Panc1 (cell line): Measurements from ENCODE around the gene TMCO4. TPM values are rescaled to one million over a fixed set of nuclear protein-coding genes. Genes with fewer than 3 reads are reported as not detected.

ENCODE experiments used
- ATAC-seq: fragments of 200-7000 bp; cut with Tn5 transposase; 2 replicates; pipeline ENCODE4 v1.9.1; 2020; ENCODE audit warnings: mild to moderate bottlenecking, moderate library complexity
- BruUV-seq: library from RNA; stranded (reverse); fragments of 400-500 nt; replicated peaks from 2 replicates; lab custom pipeline; 2021; lab: Mats Ljungman, UMichigan
- CTCF ChIA-PET: fragments of 300-600 bp; sonication (Branson Sonifier 250); formaldehyde crosslinking; loops from one replicate; lab custom pipeline; 2022; ENCODE audit warnings: antibody characterized with exemption; lab: Charles Lee
- POLR2A ChIA-PET: fragments of 300-600 bp; sonication (Branson Sonifier 250); formaldehyde crosslinking; loops from one replicate; lab custom pipeline; 2022; ENCODE audit warnings: antibody characterized with exemption; lab: Charles Lee
- DNase-seq: peaks from one replicate; pipeline ENCODE4 v3.0.0-alpha.2; 2010; ENCODE audit warnings: low read depth, low spot score
- H3K27ac ChIP-seq: 2 replicates; pipeline ENCODE4 v1.5.1; 2011; ENCODE audit warnings: mild to moderate bottlenecking, low read length, inconsistent platforms
- H3K27me3 ChIP-seq: fragments of 200-500 bp; sonication (Bioruptor generic); 2 replicates; pipeline ENCODE4 v1.6.0; 2014; ENCODE audit warnings: low read length, inconsistent platforms; ENCODE audit not compliant: control insufficient read depth, insufficient read depth
- H3K36me3 ChIP-seq: fragments of 200-500 bp; sonication (Bioruptor generic); 2 replicates; pipeline ENCODE4 v1.5.1; 2014; ENCODE audit warnings: inconsistent platforms, mild to moderate bottlenecking, low read length, moderate library complexity; ENCODE audit not compliant: control insufficient read depth, insufficient read depth
- H3K4me1 ChIP-seq: 2 replicates; pipeline ENCODE4 v1.5.1; 2011; ENCODE audit warnings: inconsistent platforms, mild to moderate bottlenecking, low read length, moderate library complexity; ENCODE audit not compliant: control insufficient read depth, insufficient read depth
- H3K4me3 ChIP-seq, 2 experiments: 2 replicates each; pipeline ENCODE4 v1.5.1; 2011 to 2012; ENCODE audit warnings: low read depth in 2 of 2, low read length in 2 of 2, mild to moderate bottlenecking in 2 of 2, inconsistent platforms in 1 of 2, moderate library complexity in 1 of 2
- H3K9me3 ChIP-seq: fragments of 200-500 bp; sonication (Bioruptor generic); 2 replicates; pipeline ENCODE4 v1.5.1; 2014; ENCODE audit warnings: low read depth, mild to moderate bottlenecking, inconsistent platforms, low read length, moderate library complexity; ENCODE audit not compliant: control insufficient read depth, insufficient read depth
- CTCF ChIP-seq: fragments of 450-650 bp; IDR thresholded peaks from 2 replicates; pipeline ENCODE4 v1.5.1; 2017; ENCODE audit warnings: mild to moderate bottlenecking
- POLR2AphosphoS5 ChIP-seq: IDR thresholded peaks from 2 replicates; pipeline ENCODE4 v1.6.1; 2012; ENCODE audit warnings: mild to moderate bottlenecking, low read depth, low read length, moderate library complexity
- REST ChIP-seq, 2 experiments: IDR thresholded peaks; 2 replicates each; pipeline ENCODE4 v1.6.1; 2011 to 2012; ENCODE audit warnings: low read depth in 2 of 2, control low read depth in 1 of 2, low read length in 1 of 2, mild to moderate bottlenecking in 1 of 2, moderate library complexity in 1 of 2; ENCODE audit not compliant: insufficient read depth in 1 of 2
- SIN3A ChIP-seq: IDR thresholded peaks from 2 replicates; pipeline ENCODE4 v1.6.1; 2012; ENCODE audit warnings: low read depth, mild to moderate bottlenecking, low read length, moderate library complexity, borderline replicate concordance; ENCODE audit not compliant: insufficient read depth
- TCF7L2 ChIP-seq: IDR thresholded peaks from 2 replicates; pipeline ENCODE4 v1.6.1; 2011; ENCODE audit warnings: mild to moderate bottlenecking, low read depth, low read length, inconsistent platforms
- in situ Hi-C: cut with HindIII; loops from 2 replicates; pipeline ENCODE4 v1.10.0; 2016; ENCODE audit warnings: low sequenced_read_pairs, low pct_unique_long_range_greater_than_20kb
- intact Hi-C: fragments of 100-400 bp; cut with micrococcal nuclease; formaldehyde crosslinking; loops from one replicate; pipeline ENCODE4 v1.10.0; 2022; ENCODE audit not compliant: unreplicated experiment
- total RNA-seq: library from RNA; stranded (reverse); gene quantifications from one replicate; pipeline ENCODE4 v1.2.1, GENCODE V29; 2021; ENCODE audit not compliant: unreplicated experiment

The TMCO4 gene
- total RNA-seq, 1 experiment from 2014 or later = 13.2 TPM

- in situ Hi-C loops = no loop called here
- Histone ChIP-seq H3K4me3 (no peak overlapping the region), H3K27ac (no peak overlapping the region), H3K27me3 (0 out of 2 replicates have a peak, but pooled peaks cover 3% of the 10 kb centered on the region), H3K36me3 (no peaks in the 10 kb centered on the region), H3K4me1 (peaks cover 25% of the 10 kb centered on the region), H3K9me3 (no peaks in the 10 kb centered on the region)
- DNase-seq (no peak), ATAC-seq (no peak)
- TF ChIP-seq CTCF (no peak), TCF7L2 (no peak), SIN3A (no peak), POLR2AphosphoS5 (no peak), REST (IDR thresholded peaks at IDR 0.05; ENCODE audit: insufficient read depth in 1 of 2, low read depth in 2 of 2, low read length in 1 of 2) (no peak)
- ChIA-PET CTCF (no interaction called here), POLR2A (no interaction called here)
- intact Hi-C loops = no loop called here
- no TSS peak for BruUV-seq
Observed at GRCh38 chr1:19658186-19658585, 141.5 kb downstream of the TMCO4 start.

- H3K36me3 ChIP-seq = no peaks in the 10 kb centered on the region
- H3K4me1 ChIP-seq = peaks cover 25% of the 10 kb centered on the region
- in situ Hi-C loops = no loop called here
- DNase-seq (no peak), ATAC-seq (no peak)
- BruUV-seq = TSS peak; percentile 94
- intact Hi-C loops = no loop called here
- no peak for TF ChIP-seq TCF7L2
- TF ChIP-seq REST (IDR thresholded peaks at IDR 0.05; ENCODE audit: insufficient read depth in 1 of 2, low read depth in 2 of 2, low read length in 1 of 2) = no peak
- no peak for TF ChIP-seq CTCF
- no peak for TF ChIP-seq SIN3A
- no peak for TF ChIP-seq POLR2AphosphoS5
- ChIA-PET CTCF (interaction anchor here (0.6 kb wide), 1 partner anchor 10 kb away, joined by 3 read pairs; no protein-coding TSS in a partner anchor), POLR2A (interaction anchor here (0.6 kb wide), 1 partner anchor 366 kb away, joined by 3 read pairs; no protein-coding TSS in a partner anchor)
- H3K4me3 ChIP-seq = no peak overlapping the region
- no peaks in the 10 kb centered on the region for H3K9me3 ChIP-seq
- no peak overlapping the region for H3K27ac ChIP-seq
- 0 out of 2 replicates have a peak, but pooled peaks cover 3% of the 10 kb centered on the region for H3K27me3 ChIP-seq
Observed at GRCh38 chr1:19657511-19657910, 142.2 kb downstream of the TMCO4 start.
